IPS DF 19.7 (cell line): ENCODE results near the gene PSORS1C1.

Source experiments
- DNase-seq: peaks from one replicate; pipeline ENCODE4 v3.0.0-alpha.2; 2013; ENCODE audit warnings: low read depth, low spot score

PSORS1C1 gene

DNA sequence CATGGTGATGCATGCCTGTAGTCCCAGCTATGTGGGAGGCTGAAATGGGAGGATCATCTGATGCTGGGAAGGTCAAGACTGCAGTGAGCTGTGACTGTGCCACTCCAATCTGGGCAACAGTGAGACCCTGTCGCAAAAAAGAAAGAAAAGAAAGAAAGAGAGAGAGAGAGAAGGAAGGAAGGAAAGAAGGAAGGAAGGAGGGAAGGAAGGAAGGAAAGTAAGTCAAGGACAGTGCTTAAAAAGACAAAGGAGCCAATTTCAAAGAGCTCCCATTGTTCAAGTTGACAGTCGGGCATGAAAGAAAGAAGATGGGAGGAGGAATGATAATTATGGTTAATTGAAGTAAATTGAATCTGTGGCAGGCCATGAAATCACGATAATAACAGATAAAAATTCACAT, 18.4 kb upstream of the PSORS1C1 start:
- DNase-seq: no peak

GRCh38 chr6:31096656-31097055, 17.9 kb upstream of the PSORS1C1 start:
- no peak for DNase-seq

DNA sequence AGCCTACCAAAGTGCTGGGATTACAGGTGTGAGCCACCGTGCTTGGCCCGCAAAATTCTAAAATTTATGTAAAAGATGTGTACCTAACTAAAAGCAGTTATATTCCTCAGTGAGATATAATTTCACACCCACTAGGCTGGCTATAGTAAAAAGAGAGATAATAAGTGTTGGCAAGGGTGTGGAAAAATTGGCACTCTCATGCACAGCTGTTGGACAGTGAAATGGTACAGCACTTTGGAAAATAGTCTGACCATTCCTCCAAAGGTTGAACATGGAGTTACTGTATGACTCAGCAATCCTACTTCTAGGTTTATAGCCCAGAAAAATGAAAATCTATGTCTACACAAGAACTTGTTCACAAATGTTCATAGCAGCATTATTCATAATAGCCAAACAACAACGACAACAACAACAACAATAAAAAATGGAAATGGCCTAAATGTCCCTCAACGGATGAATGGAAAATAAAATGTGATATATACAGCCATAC, 16.1 kb upstream of the PSORS1C1 start:
- DNase-seq: no peak

- DNase-seq: no peak
Measured at GRCh38 chr6:31103136-31103535, 11.5 kb upstream of the PSORS1C1 start.

GRCh38 chr6:31107052-31107451, 7.5 kb upstream of the PSORS1C1 start:
- DNase-seq: no peak

DNA sequence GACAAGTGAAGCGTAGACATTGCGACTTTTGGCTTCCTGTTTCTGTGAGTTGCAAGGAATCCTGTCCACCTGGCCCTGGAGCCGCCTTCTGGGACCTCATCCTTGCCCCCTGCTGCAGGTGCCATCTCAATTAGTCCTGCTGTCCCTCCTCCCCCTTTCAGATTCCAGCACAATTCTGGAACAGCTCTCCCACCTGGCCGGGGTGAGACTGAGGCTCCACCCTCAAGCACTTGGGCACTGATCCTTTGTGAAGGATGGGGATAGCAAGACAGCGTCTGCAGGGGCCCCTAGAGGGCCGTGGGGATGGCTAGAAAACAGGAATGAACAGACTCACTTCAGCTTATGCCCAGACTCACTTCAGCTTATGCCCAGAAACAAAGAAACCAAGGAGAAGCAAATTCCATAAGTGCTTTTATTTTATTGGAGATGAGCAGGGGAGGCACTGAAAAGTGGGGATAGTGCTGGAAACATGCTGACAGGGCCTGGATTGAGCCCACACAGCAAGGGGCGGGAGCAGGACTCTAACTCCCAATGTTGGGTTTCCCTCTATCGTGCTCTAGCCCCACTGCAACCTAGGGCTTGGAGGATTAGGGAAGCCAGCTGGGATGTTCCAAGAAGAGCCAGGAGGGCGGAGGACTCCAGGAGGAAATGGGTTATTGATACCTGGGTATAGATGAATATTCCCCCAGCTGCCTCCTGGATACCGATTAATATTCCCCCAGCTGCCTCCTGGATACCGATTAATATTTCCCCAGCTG, 3.6 kb upstream of the PSORS1C1 start:
- no peak for DNase-seq

DNA sequence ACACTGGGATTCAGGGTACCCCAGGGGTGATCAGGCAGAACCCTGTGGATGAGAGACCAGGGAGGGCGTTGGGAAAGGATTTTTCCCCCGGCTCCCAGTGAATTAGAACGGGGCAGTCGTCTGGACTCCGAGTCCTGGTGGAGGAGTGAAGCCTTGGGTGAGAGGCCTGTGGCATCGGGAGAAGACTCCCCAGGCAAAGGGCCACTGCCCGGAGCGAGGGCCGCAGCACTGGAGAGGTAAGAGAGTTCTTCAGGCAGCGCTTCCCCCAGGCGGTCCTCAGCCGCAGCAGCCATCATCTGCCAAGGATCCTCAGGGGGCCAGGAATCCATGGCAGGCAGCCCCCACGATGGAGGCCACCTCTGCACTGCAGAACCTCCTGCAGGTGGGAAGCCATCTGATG, 2.9 kb upstream of the PSORS1C1 start:
- no peak for DNase-seq

DNA sequence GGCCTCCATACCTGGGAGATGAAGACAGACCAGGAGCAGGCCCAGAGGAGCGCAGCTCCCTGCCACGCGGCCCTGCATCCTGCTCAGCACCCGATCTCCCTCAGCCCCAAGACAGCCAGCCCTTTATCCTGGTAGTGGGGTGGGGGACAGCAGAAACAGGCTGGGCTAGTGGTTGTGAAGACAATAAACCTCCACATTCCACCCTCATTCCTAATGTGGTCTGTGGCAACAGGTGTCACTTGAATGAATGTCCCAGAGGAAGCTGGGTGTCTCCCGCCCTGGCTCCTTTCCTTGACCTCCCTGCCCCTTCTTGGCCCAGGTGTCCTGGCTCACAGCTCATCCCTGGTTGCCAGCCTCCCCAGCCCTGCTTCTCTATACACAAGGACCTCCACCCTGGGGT, 2.1 kb upstream of the PSORS1C1 start, which contains the start of gene C6orf15:
TSS of gene C6orf15 (minus strand) at position 98 of the 400 bp plus-strand sequence. CDS start at position 78, 20 bp downstream.
- no peak for DNase-seq

DNA sequence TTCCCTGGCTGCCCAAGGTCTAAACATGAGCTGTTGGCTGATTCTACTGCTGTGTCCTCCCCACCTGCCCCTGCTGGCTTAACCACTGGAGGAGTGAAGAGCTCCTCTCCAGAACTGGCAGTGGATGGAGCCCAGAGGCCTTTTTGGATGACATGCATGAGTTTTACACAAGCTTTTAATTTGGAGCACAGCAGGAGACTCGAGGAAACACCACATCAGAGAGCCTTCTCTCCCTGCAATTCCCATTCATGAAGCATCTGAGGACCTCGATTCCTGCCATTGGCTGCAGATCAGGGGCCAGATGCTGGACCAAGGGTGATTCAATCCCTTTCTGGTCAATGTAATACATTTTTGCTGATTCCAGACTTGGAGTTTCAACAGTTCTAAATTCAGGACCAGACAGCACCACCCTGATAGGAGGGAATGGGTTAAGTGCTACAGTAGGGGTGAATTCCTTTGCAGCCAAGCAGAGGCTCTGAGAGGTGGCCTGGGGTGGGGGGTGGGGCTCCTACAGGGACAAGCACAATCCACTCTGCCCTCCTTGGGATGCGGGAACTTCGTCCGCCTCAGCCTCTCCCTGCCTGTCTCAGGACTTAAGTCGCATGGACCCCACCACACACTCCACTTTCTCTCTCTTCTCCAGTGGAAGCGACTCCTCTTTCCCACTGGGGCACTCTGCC, 599 bp upstream of the PSORS1C1 start:
- DNase-seq: no peak

- DNase-seq: no peak
Measured at GRCh38 chr6:31114970-31115849, 610 bp downstream of the PSORS1C1 start.

GRCh38 chr6:31115941-31116560, 1.5 kb downstream of the PSORS1C1 start:
- DNase-seq: no peak

GRCh38 chr6:31116661-31117385, 2.2 kb downstream of the PSORS1C1 start:
- DNase-seq: no peak

DNA sequence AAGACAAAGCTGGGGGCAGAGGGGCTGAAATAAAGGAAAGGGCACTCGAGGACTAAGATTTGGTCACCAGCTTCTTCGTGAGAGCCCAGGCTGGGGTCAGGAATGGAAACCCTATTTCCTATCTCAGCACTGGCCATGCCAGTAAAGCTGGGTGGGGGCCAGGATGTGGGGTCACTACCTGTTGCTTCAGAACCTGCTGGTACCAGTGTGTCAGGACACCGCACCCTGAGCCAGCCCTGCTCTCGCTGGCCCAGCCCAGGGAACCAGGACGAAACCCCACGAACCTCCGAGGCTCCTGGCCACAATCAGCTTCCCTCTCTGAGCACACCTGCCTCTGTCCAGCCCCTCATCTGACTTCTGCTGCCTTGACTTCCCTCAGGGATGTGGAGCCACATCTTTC, 3.6 kb downstream of the PSORS1C1 start:
- no peak for DNase-seq

- DNase-seq: no peak
Measured at GRCh38 chr6:31120151-31120915, 5.7 kb downstream of the PSORS1C1 start, which contains the start of gene CDSN. Gene CDSN, minus strand, starts transcription at chr6:31120446. Its CDS starts 27 bp downstream, at chr6:31120419.

- DNase-seq: no peak
Measured at GRCh38 chr6:31121131-31121790, 6.7 kb downstream of the PSORS1C1 start.

GRCh38 chr6:31122791-31123706, 8.4 kb downstream of the PSORS1C1 start:
- DNase-seq: no peak

GRCh38 chr6:31125162-31125561, 10.6 kb downstream of the PSORS1C1 start:
- no peak for DNase-seq
